GM19035 (cell line): ENCODE measurements around the gene HGF.
"Not testable (repeated sequence)": the region's sequence is repeated elsewhere in the genome, so short reads cannot be mapped to it uniquely, and the experiment has no call there.

ENCODE experiments used
- ATAC-seq: cut with Tn5 transposase; IDR thresholded peaks from one replicate; pipeline ENCODE4 v1.9.1; 2021; ENCODE audit not compliant: unreplicated experiment

Gene HGF

DNA sequence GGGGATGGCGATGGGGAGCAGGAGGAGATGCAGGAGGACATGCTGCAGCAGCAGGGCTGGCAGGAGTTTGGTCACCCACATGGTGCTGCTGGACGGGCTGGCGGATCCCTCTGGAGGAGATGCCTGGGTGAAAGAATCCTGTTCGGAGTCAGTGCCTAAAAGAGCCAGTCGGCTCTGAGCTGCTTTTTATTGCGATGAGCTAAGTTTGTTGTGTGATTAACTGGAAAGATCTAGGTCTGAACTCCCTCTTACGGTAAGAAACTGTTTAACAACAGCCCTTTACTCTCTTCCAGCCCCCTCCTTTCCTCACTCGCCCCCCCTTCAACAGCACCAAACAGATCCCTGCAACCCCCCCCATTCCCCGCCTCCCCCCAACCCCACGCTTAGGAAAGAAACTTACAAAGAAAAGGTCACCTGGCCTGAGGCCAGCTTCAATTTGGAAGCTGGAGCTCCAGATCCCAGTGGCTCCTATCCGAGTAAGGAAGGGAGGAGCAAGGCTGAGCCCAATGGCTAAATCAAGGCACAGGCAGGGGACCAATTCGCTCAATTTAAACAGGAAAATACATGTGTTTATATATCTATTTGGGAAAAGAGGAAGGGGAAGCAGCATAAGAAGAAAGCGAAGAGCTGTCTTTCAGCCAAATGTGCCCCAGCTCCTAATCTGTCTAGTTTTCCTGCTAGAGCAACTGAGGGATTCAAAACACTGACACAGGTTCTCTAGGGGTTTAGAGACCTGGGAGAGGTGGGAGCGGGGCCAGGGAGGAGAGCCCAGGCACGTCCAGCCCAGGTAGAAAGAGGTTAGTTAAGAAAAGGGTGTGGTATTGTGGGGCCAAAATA lies at the start of gene HGF:
Gene HGF (minus strand): TSS at position 157 of the 837 bp plus-strand sequence. CDS start 76 bp downstream, at position 81.
- peak; percentile 40 for ATAC-seq

DNA sequence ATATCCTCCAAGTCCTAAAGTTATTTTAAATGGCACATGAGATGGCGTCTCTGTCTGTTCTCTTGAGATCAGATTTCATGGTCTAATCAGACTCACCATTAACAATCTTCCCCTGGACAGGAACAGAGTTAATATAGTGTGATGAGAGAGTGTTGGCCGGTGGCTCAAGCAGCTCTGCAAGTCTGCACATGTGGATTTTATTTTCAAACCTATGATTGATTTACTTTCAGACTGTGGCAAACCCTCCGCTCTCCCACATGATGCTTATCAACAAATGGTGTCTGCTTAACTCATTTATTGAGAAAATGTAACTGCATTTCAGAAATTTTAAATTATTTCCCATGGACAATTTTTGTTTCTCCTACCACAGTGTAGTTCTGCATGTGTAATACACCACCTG lies 46.5 kb upstream of the HGF start:
- ATAC-seq: no peak

DNA sequence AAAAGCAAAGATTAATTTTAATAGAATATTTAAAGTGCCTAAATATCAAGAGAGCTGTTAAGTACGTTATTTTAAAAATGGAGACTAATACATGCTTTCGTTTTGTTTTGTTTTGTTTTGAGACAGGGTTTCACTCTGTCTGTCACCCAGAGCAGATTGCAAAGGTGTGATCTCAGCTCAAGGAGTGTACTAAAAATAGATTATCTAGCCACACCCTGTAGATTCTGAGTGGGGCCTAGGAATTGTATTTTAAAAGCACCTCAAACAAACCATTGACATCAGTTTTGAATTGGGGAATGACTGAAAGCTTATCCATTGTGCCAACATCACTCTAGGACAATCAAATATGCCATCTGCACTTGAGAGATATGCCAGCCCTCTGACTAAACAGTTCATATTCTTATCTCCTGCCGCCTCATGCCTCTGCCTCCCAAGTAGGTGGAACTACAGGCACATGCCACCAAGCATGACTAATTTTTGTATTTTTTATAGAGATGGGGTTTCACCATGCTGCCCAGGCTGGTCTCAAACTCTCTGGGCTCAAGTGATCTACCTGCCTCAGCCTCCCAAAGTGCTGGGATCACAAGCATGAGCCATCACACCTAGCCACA lies 43.1 kb upstream of the HGF start:
- ATAC-seq: peak; percentile 96

DNA sequence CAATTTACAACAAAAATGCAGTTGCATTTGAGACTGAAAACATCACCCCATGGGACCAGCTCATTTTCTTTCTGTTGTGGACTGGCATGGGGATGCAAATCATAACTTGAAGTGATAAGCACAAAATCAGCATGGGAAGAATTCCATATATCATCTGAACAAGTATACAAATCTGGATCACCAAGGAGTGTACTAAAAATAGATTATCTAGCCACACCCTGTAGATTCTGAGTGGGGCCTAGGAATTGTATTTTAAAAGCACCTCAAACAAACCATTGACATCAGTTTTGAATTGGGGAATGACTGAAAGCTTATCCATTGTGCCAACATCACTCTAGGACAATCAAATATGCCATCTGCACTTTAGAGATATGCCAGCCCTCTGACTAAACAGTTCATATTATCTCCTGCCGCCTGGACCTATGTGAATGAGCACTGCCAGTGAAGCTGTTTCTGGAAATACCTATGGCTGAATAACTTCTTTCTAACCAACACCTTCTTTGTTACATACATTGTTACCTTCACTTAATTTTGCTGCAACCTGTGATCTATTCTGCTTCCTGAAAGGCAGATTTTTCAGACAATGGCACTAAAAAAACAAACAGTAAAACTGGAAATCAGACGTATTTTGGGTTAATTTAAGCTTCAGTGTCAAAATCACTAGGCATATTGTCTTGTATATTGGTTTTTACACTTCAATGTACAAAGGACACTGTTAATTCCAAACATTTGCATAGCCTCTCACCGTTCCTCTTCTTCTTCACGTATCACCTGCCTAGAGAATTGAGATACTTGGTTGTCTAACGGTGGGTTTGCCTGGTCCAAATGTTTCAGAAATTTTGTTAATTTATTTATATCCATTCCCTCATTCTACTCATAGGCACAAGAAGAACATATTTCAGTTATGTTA lies 42.4 kb upstream of the HGF start:
- peak; percentile 53 for ATAC-seq

DNA sequence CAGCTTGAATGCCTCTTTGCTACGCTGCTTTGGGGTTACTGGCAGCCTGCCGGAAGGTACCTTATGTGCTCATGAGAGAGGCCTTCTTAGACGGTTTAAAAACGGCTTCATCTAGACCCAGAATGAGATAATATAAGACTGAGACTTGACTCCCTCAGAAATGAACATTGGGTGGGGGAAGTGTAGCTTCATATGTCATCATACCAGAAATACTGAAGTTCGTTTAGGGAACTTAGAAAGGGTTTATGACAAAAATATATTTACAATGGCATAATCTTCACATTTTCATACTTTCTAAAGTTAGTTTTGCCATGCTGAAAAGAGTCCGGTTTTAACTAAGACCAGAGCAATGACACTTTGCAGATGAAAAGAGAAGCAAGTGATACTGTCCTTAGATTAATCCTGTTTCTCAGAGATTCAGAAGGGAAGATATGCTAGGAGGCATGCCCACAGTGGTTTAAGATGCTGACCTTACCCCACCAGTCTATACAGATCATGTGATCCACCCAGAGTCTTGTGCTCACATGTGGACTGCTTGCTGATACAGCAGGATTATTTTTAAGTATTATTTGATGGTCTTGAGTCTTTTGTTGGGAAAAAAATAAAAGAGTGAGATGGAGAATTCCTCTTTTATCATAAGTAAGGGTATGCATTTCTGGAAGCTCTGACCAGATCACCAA lies 40.8 kb upstream of the HGF start:
- ATAC-seq: no peak

DNA sequence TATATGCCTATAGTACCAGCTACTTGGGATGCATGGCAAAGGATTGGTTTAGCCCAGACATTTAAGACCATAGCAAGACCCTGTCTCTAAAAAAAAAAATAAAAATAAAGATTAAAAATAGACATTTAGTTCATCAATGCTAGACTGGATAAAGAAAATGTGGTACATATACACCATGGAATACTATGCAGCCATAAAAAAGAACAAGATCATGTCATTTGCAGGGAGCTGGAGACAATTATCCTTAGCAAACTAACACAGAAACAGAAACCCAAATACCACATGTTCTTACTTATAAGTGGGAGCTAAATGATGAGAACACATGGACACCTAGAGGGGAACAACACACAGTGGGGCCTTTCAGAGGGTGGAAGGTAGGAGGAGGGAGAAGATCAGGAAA lies 38.5 kb upstream of the HGF start:
- ATAC-seq: not testable (repeated sequence)

DNA sequence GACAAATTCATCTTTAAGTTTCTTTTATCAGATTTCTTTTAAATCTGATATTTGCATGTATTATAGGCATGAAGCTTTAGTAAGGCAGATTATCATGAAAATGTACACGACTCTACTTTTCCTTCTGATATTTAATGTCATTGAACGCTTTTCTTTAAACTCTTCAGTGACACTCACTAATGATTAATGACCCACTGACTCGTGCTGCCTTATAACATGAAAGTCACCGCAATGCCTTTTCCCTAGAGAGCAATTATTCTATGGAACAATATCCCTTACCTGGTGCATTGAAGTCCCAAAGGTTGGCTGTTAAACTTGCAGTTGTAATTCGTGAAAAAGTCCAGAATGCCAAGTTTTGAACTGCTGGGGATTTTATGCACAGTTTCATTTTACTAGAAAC lies 33.4 kb upstream of the HGF start:
- ATAC-seq: no peak

DNA sequence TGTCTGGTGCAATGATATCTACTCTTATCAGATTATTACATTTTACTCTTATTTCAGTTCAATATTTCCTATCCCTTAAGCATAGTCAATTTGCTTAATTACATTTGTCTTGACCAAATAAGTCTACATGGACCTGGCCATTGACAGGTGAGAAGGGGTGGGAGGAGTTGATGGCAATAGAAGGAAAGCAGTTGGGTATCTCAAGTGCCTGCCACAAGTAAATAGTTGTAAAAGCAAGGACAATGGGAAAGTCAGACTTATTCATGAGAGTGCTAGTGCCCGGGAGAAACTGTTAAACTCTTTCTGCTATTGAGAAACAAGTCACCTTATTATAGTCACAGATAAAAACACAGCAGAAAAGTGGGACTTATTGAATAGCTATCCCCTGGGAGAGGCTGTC lies 32.4 kb upstream of the HGF start:
- no peak for ATAC-seq

DNA sequence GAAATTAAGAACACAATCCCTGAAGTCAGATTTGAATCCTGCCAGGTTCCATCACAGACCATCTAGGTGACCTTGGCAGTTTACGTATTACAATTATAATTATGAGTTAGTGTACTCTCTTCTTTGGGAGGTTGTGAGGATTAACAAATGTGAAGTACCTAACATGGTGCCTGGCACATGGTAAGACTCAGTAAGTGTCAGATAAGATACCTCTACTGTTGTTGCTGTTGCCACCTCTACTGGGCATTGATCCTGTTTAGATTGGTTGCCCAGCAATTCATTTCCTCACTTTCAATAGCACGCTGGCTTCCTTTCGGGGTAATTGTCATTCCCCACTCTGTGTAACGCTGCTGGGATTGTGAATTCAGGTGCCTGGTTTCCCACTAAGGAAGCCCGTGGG lies 31.7 kb upstream of the HGF start:
- ATAC-seq: no peak

DNA sequence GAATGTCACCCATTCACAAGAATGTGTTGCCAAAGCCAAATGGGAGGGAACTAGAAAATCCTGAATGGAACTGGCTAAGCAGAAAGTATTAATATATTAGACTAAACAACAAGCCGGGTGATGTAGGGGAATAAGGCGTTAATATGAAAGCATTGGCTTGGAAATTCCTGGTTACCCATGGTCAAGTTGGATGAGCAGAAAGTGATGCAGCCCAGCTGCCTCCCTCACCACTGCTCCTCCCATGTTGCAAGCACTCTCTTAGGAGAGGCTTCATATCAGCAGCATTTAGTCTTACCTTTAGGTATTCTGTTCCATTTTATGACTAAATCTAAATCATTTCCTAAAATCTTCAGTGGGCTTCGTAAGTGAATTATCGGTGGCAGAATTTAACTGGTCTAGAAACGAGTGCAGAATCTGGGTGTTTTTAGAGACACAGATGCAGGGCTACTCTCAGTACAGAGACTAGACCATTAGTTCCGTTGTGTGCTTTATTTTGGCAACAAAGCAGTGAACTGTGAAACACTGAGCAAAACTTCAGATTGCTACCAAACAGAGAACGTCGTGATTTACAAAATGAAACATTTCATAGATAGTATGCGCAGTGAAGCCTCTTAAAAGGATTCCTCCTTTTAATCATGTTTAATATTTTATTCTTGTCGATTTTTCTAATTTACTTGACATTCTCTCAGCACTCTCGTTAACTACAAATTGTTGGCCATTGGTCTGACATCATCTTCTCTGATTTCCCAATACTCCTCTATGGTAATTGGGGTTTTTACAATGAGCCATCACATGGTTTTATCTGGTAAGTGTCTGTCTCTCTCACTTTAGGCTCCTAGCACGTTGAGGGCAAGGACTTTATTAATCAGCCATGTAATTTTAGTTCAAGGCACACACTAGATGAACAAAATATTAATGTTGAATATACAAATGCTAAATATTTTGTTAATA lies 22.0 kb upstream of the HGF start:
- ATAC-seq: no peak

DNA sequence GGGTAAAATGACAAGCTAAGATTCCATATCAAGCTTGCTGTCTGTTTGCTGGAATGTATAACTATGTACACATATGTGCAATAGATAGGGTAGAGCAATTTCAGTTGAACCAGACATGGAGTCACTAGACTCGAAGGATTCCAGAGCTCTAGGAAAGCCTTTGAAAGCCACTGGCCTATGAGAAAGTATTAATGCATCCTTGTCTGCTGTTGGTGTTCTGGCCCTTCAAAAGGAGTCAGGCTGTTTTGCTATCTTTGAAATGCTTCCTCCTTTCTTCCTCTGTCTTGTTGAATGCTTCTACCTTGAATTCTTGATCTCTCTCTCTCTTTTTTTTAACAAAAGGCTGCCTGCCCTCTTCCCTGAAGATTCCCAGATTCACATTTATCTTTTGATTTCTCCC lies 20.8 kb upstream of the HGF start:
- ATAC-seq: no peak

DNA sequence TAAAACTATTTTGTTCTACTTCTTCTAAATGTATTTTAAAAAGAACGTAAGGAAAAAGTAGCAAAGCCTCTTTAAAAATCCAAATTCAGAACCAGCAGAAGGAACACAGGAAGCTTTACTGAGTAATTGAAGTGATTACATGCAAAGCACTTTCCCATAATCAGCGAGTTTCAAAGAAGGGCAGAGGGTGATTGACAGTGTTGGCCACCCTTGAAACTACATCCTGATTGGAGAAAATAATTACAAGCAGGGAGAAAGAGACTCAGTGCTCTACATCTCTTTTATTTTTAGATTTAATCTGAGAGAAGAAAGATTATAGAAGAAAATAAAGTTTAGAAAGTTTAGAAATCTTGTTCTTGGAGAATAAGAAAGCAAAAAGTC lies 20.3 kb upstream of the HGF start:
- no peak for ATAC-seq

DNA sequence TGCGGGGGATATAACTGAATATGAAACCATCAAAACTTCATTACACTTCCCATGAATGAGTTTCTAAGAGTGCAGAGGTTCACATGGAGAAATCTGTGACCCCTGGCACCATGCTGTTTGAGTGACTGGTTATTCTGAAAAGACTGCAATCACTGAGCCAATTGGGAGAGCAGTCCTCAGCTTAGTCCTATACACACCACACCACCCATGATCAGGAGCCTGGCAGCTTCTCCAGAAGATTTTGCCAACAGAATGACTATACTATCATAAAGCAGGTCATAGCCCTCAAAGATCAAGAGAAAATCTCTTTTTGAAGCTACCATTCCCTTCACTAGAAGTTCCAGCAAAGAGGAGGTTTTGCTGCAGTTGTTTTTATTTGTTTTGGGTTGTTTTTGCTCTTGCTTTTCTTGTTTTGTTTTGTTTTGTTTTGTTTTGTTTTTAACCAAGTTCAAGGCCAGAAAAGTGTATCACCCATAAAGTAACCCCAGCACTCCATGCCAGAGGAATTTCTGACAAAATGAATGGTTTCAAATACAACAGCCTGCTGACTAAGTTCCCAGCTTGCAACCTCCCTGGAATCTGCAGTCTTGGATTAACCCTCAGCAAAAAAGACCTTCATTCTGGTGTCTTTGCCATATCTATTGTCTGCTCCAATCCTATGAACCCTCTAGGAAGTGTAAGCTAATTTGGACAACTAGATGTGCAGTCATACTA lies 19.7 kb upstream of the HGF start:
- ATAC-seq: no peak

DNA sequence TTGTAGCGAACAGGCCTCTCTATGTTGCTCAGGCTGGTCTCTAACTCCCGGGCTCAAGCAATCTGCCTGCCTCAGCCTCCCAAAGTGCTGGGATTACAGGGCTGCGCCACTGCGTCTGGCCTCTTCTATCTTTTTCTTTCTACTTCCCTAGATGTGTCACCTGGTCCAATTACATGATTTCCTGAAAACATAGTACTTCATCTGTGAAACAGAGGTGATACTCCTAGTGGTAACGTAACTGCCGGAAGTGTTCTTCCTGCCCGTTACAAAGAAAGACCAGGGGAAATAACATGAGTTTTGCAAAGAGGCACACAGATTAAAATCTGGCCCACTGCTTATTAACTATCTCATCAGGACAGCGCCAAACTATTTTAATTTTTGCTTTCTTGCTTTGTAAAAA lies 18.4 kb upstream of the HGF start:
- ATAC-seq: no peak

DNA sequence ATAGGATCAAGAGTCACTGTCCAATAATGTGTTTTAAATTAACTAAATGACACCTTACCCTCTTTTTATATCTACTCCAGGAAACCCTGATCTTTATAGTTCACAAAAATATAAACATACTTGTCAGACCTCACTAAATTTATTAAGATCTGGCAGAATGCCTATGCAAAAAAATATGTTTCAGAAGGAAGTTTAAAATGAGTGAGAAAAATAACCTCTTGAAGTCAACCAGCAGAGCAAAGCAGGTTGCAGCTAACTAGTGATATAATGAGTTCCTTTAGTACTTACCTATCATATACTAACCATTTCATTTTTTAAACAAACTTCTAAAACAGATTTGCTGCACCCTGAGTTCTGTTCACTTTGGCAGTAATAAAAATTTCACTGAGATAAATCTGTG lies 14.0 kb upstream of the HGF start:
- no peak for ATAC-seq

DNA sequence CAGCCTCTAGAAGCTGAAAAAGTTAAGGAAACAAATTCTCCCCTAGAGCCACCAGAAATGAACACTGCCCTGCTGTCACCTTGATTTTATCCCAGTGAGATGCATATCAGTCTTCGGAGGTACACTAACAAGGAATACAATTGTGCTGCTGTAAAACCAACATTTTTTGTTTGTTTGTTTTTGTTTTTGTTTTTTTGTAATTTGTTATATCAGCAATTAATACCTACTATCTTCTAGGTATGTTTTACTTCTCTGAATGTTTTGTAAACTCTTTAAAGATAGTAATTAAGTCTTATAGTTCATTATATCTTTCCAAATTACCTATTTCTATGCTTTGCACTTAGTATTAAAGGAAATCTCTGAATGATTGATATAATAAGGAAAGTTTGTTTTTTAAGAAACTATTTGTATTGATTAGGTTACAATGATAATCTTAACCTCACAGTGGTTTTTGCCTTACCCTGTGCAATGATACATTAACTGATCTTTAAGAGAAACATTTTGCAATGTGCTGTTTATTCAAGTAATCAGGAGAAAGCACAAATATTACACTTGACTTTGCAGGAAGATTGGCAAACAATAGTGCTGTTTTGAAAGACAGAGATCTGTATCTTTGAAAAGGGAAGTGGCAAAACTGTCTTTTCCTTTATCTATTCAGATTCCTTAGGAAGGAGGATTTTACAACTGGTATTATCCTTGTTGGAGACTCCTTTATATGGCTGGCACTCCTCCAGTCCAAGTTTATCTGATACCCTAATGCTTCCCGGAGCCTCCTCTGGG lies 11.3 kb upstream of the HGF start:
- no peak for ATAC-seq

DNA sequence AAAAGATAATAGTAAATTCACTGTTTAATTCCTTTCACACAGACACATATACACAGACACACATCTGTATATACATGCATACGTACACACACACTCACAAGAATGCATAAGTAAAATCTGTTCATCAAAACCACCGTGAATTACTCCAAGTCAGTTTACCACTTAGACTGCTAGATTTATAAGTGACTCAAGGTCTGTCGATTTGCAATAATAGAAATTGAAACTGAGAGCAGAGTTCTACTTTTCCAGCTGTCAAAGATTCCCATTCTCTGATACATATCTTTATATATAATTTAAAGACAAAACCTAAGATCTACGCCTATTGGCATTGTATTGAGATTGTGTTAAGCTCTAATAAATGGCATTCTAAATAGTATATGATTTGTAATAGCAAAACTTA lies 9.9 kb upstream of the HGF start:
- no peak for ATAC-seq

DNA sequence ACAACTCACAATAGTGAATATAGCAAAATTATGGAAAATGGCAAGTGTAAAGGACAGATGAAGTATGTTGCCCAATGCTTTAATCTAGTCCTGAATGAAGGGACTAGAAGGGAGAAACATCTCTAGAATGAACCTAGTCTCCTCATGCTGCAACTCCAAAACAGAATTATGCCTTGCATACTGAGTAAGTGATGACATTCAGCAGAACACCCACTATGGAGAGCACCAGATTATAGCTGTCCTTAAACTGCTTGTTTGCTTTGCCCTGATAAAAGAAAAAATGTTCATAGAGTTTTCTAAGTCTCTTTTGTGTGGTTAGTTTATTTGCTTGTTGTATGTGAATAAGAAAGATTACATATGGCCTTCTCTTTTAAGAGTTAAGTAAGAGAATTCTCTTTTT lies 7.8 kb upstream of the HGF start:
- no peak for ATAC-seq
